GM23338 (cell line): ENCODE measurements around the gene CHMP3. TPM values are rescaled to one million over a fixed set of nuclear protein-coding genes. Genes with fewer than 3 reads are reported as not detected.

Source experiments
- ATAC-seq: fragments of 200-7000 bp; cut with Tn5 transposase; 3 replicates; pipeline ENCODE4 v1.9.1; 2020
- DNase-seq: peaks from one replicate; pipeline ENCODE4 v3.0.0-alpha.2; 2015; ENCODE audit warnings: low spot score
- H2AFZ ChIP-seq: fragments of 200-600 bp; sonication (generic); 2 replicates; pipeline ENCODE4 v1.8.0; 2016; ENCODE audit warnings: antibody characterized with exemption, mild to moderate bottlenecking, moderate library complexity
- H3F3A ChIP-seq: fragments of 200-600 bp; sonication (generic); replicated peaks from 2 replicates; pipeline ENCODE4 v1.8.0; 2017; ENCODE audit warnings: antibody characterized with exemption, mixed run types, low read depth
- H3K27ac ChIP-seq: fragments of 200-600 bp; sonication (generic); 2 replicates; pipeline ENCODE4 v1.6.1; 2016; ENCODE audit warnings: low read depth
- H3K27me3 ChIP-seq: fragments of 200-600 bp; sonication (generic); 2 replicates; pipeline ENCODE4 v1.8.0; 2016; ENCODE audit warnings: mild to moderate bottlenecking, mixed run types, moderate library complexity; ENCODE audit not compliant: insufficient read depth
- H3K36me3 ChIP-seq: fragments of 200-600 bp; sonication (generic); 2 replicates; pipeline ENCODE4 v1.8.0; 2016; ENCODE audit warnings: mild to moderate bottlenecking; ENCODE audit not compliant: insufficient read depth
- H3K4me1 ChIP-seq: fragments of 200-600 bp; sonication (generic); 2 replicates; pipeline ENCODE4 v1.8.0; 2016; ENCODE audit warnings: mild to moderate bottlenecking, moderate library complexity; ENCODE audit not compliant: insufficient read depth
- H3K4me2 ChIP-seq: fragments of 200-600 bp; sonication (generic); 2 replicates; pipeline ENCODE4 v1.7.1; 2017; ENCODE audit warnings: mixed run types
- H3K4me3 ChIP-seq: fragments of 200-600 bp; sonication (generic); 2 replicates; pipeline ENCODE4 v1.6.1; 2016; ENCODE audit warnings: mixed run types
- H3K79me2 ChIP-seq: fragments of 200-600 bp; sonication (generic); replicated peaks from 2 replicates; pipeline ENCODE4 v1.8.0; 2017; ENCODE audit warnings: mild to moderate bottlenecking; ENCODE audit not compliant: insufficient read depth
- H3K9me2 ChIP-seq: fragments of 200-600 bp; sonication (generic); 2 replicates; pipeline ENCODE4 v1.8.0; 2017; ENCODE audit not compliant: insufficient read depth
- H4K20me1 ChIP-seq: fragments of 200-600 bp; sonication (generic); replicated peaks from 2 replicates; pipeline ENCODE4 v1.8.0; 2017; ENCODE audit warnings: mild to moderate bottlenecking; ENCODE audit not compliant: insufficient read depth
- H3K27ac Mint-ChIP-seq: 2 replicates; pipeline ENCODE4 v1.8.0; 2020; ENCODE audit warnings: inconsistent platforms, mild to moderate bottlenecking, moderate library complexity, mixed read lengths
- H3K27me3 Mint-ChIP-seq: 3 replicates; pipeline ENCODE4 v1.8.0; 2022; ENCODE audit warnings: low read depth, mild to moderate bottlenecking, moderate library complexity, mixed read lengths, inconsistent platforms; ENCODE audit not compliant: insufficient read depth, poor library complexity
- H3K36me3 Mint-ChIP-seq: 3 replicates; pipeline ENCODE4 v1.8.0; 2021; ENCODE audit warnings: low read depth, mild to moderate bottlenecking, inconsistent platforms, moderate library complexity, mixed read lengths
- H3K4me1 Mint-ChIP-seq: 3 replicates; pipeline ENCODE4 v1.8.0; 2020; ENCODE audit warnings: mild to moderate bottlenecking, inconsistent platforms, mixed read lengths
- H3K4me3 Mint-ChIP-seq: 3 replicates; pipeline ENCODE4 v1.8.0; 2021; ENCODE audit warnings: moderate library complexity, mild to moderate bottlenecking, inconsistent platforms, mixed read lengths
- H3K9me3 Mint-ChIP-seq: 3 replicates; pipeline ENCODE4 v1.8.0; 2020; ENCODE audit warnings: moderate library complexity, mild to moderate bottlenecking, inconsistent platforms, mixed read lengths
- CREB1 ChIP-seq: fragments of 250-450 bp; sonication (Bioruptor Pico); IDR thresholded peaks from 2 replicates; pipeline ENCODE4 v1.5.0; 2020; ENCODE audit warnings: low read depth, mild to moderate bottlenecking, moderate library complexity
- EZH2 ChIP-seq: fragments of 200-600 bp; sonication (generic); IDR thresholded peaks from one replicate; pipeline ENCODE4 v1.8.0; 2017; ENCODE audit warnings: antibody characterized with exemption, mild to moderate bottlenecking, low read depth; ENCODE audit not compliant: unreplicated experiment
- EZH2phosphoT487 ChIP-seq: fragments of 200-600 bp; sonication (generic); IDR thresholded peaks from one replicate; pipeline ENCODE4 v1.8.1; 2018; ENCODE audit warnings: antibody characterized with exemption; ENCODE audit not compliant: unreplicated experiment
- JUNB ChIP-seq: IDR thresholded peaks from one replicate; pipeline ENCODE4 v1.6.1; 2016; ENCODE audit warnings: antibody characterized with exemption; ENCODE audit not compliant: unreplicated experiment
- NANOG ChIP-seq: IDR thresholded peaks from 2 replicates; pipeline ENCODE4 v1.6.1; 2016; ENCODE audit warnings: antibody characterized with exemption, borderline replicate concordance
- POLR2AphosphoS5 ChIP-seq: IDR thresholded peaks from 2 replicates; pipeline ENCODE4 v1.6.1; 2016; ENCODE audit warnings: antibody characterized with exemption, low read depth
- STAT1 ChIP-seq: IDR thresholded peaks from one replicate; pipeline ENCODE4 v1.6.1; 2016; ENCODE audit warnings: antibody characterized with exemption; ENCODE audit not compliant: unreplicated experiment
- ZNF331 ChIP-seq: fragments of 250-450 bp; sonication (Bioruptor Pico); IDR thresholded peaks from 2 replicates; pipeline ENCODE4 v1.5.0; 2020; ENCODE audit warnings: low read depth, mild to moderate bottlenecking, moderate library complexity
- polyA plus RNA-seq: library from polyadenylated mRNA; unstranded; fragments of >200 nt; fragmentation: Nextera tagmentation; extraction: Ambion mirVana; gene quantifications from 2 replicates; pipeline ENCODE4 v1.2.1, GENCODE V29; 2016
- total RNA-seq: library from RNA; depleted of rRNA; stranded (reverse); fragments of >200 nt; shearing (Covaris generic); gene quantifications from 2 replicates; pipeline ENCODE4 v1.2.3, GENCODE V29; 2014
- TF ChIP-seq, protein P1 (sequence below): IDR thresholded peaks from 2 replicates; pipeline ENCODE4 v1.6.1; 2016; ENCODE audit warnings: antibody characterized with exemption
- TF ChIP-seq, protein P2 (sequence below), 2 experiments: fragments of 200-600 bp in 1 of 2; sonication (generic) in 1 of 2; conservative IDR thresholded peaks; 2 replicates each; pipeline versions ENCODE4 v1.5.1 to v1.6.1; 2016 to 2017; ENCODE audit warnings: antibody characterized with exemption in 2 of 2, low read depth in 2 of 2, mild to moderate bottlenecking in 2 of 2, moderate library complexity in 1 of 2

CHMP3 gene
- total and polyA plus RNA-seq, 2 experiments from 2014 or later = 15.5 to 15.6 TPM

DNA sequence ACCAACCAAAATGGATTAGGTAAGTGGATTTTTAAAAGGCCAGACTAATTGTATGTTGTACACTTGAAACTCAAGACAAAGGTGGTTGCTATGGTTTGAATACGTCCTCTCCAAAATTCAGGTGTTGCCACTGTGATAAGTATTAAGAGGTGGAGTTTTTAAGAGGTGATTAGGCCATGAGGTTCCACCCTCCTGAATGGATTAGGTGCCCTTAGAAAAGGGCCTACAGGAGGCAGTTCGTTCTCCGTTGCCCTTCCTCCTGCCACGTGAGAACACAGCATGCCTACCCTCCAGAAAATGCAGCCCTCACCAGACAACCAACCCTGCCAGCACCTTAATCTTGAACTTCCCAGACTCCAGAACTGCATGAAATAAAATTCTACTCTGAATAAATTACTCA, 51.2 kb downstream of the CHMP3 start:
- Mint-ChIP-seq H3K4me1 (no peaks in the 10 kb centered on the region), H3K27ac (no peak overlapping the region), H3K36me3 (peaks cover 18% of the 10 kb centered on the region)

DNA sequence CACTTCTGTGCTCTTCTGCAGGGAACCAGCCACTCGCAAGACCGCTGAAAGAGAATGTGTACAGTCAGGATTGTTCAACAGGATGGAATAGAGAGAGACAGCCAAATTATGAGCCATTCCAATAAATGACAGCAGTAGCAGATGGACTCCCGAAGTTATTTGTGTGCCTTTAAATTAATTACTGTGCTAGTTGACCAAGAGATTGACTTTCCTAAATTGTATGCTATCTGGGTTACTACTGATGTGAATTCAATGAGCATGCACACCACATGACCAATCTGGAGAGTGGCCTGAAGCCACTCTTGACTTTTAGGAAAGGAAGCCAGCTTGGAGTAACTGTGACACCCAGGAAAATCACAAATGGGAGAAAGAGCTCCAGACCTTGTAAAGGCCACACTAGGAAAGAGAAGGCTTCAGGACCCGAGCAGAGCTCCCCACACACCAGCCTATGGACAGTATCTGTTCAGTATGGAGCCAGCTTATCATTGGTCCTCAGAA, 52.8 kb downstream of the CHMP3 start:
- no peaks in the 10 kb centered on the region for H3K36me3 ChIP-seq
- no peak overlapping the region for H2AFZ ChIP-seq
- H3K27me3 ChIP-seq = no peaks in the 10 kb centered on the region
- Mint-ChIP-seq H3K27me3 (no peaks in the 10 kb centered on the region), H3K27ac (no peak overlapping the region), H3K36me3 (peaks cover 14% of the 10 kb centered on the region; the same call in 2 of the 3 replicates), H3K4me3 (no peak overlapping the region), H3K4me1 (no peaks in the 10 kb centered on the region), H3K9me3 (no peaks in the 10 kb centered on the region)
- no peak for TF ChIP-seq JUNB
- no peak for TF ChIP-seq NANOG
- TF ChIP-seq CREB1 (CRISPR knock-in tag) = no peak
- no peak for TF ChIP-seq STAT1
- TF ChIP-seq ZNF331 = no peak
- TF ChIP-seq EZH2phosphoT487 = no peak
- TF ChIP-seq, protein P1, sequence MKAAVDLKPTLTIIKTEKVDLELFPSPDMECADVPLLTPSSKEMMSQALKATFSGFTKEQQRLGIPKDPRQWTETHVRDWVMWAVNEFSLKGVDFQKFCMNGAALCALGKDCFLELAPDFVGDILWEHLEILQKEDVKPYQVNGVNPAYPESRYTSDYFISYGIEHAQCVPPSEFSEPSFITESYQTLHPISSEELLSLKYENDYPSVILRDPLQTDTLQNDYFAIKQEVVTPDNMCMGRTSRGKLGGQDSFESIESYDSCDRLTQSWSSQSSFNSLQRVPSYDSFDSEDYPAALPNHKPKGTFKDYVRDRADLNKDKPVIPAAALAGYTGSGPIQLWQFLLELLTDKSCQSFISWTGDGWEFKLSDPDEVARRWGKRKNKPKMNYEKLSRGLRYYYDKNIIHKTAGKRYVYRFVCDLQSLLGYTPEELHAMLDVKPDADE = no peak
- TF ChIP-seq EZH2 = no peak
- TF ChIP-seq, protein P2, sequence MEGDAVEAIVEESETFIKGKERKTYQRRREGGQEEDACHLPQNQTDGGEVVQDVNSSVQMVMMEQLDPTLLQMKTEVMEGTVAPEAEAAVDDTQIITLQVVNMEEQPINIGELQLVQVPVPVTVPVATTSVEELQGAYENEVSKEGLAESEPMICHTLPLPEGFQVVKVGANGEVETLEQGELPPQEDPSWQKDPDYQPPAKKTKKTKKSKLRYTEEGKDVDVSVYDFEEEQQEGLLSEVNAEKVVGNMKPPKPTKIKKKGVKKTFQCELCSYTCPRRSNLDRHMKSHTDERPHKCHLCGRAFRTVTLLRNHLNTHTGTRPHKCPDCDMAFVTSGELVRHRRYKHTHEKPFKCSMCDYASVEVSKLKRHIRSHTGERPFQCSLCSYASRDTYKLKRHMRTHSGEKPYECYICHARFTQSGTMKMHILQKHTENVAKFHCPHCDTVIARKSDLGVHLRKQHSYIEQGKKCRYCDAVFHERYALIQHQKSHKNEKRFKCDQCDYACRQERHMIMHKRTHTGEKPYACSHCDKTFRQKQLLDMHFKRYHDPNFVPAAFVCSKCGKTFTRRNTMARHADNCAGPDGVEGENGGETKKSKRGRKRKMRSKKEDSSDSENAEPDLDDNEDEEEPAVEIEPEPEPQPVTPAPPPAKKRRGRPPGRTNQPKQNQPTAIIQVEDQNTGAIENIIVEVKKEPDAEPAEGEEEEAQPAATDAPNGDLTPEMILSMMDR (conservative IDR thresholded peaks at IDR 0.05; ENCODE audit: low read depth in 2 of 2) = no peak
- TF ChIP-seq POLR2AphosphoS5 = no peak
- ATAC-seq (no peak), DNase-seq (no peak)
- no peak overlapping the region for H3K4me3 ChIP-seq
- peaks cover 3% of the 10 kb centered on the region; the same call in 1 of the 2 replicates for H4K20me1 ChIP-seq
- H3K27ac ChIP-seq = no peak overlapping the region
- no peaks in the 10 kb centered on the region for H3K4me1 ChIP-seq
- no peaks in the 10 kb centered on the region for H3K9me2 ChIP-seq
- no peak overlapping the region for H3K4me2 ChIP-seq
- H3K79me2 ChIP-seq = no peaks in the 10 kb centered on the region
- no peaks in the 10 kb centered on the region for H3F3A ChIP-seq

More for the DNA sequence above, 51.2 kb downstream of the CHMP3 start:
- no peaks in the 10 kb centered on the region for H3F3A ChIP-seq
- H3K9me2 ChIP-seq = no peaks in the 10 kb centered on the region
- TF ChIP-seq ZNF331 = no peak
- TF ChIP-seq, protein P2 (conservative IDR thresholded peaks at IDR 0.05; ENCODE audit: low read depth in 2 of 2) = no peak
- H3K27ac ChIP-seq = no peak overlapping the region
- no peaks in the 10 kb centered on the region for H3K36me3 ChIP-seq
- H2AFZ ChIP-seq = no peak overlapping the region
- DNase-seq (peak; percentile 4), ATAC-seq (no peak)
- no peaks in the 10 kb centered on the region for H3K79me2 ChIP-seq
- H3K4me2 ChIP-seq = no peak overlapping the region
- H3K27me3 ChIP-seq = no peaks in the 10 kb centered on the region
- H4K20me1 ChIP-seq = peaks cover 3% of the 10 kb centered on the region; the same call in 1 of the 2 replicates
- Mint-ChIP-seq H3K4me3 (no peak overlapping the region), H3K9me3 (no peaks in the 10 kb centered on the region), H3K27me3 (no peaks in the 10 kb centered on the region)
- no peak overlapping the region for H3K4me3 ChIP-seq
- H3K4me1 ChIP-seq = no peaks in the 10 kb centered on the region
